K562 (cell line): ENCODE results near the gene FTSJ1. TPM values are rescaled to one million over a fixed set of nuclear protein-coding genes. Genes with fewer than 3 reads are reported as not detected.

ENCODE experiments used
- AFF4 ChIP-seq: sonication (generic); formaldehyde crosslinking; IDR thresholded peaks from 2 replicates; pipeline ENCODE4 v1.8.0; 2023; ENCODE audit warnings: mild to moderate bottlenecking, missing genetic modification reagents
- ATF3 ChIP-seq, 2 experiments: fragments of 450-650 bp in 1 of 2; sonication (generic) in 1 of 2; formaldehyde crosslinking in 1 of 2; IDR thresholded peaks in 1 of 2; conservative IDR thresholded peaks in 1 of 2; 2 replicates each; pipeline versions ENCODE4 v1.6.1 to v1.8.1; 2016 to 2023; ENCODE audit warnings: mild to moderate bottlenecking in 2 of 2, moderate library complexity in 2 of 2, inconsistent platforms in 1 of 2, missing genetic modification reagents in 1 of 2
- E2F6 ChIP-seq, 2 experiments: IDR thresholded peaks; 2 replicates each; pipeline ENCODE4 v1.6.1; 2011; ENCODE audit warnings: borderline replicate concordance in 1 of 2, control low read depth in 1 of 2, low read depth in 1 of 2, low read length in 1 of 2, mild to moderate bottlenecking in 1 of 2, mixed read lengths in 1 of 2, moderate library complexity in 1 of 2; ENCODE audit not compliant: insufficient read depth in 1 of 2, insufficient read length in 1 of 2, poor library complexity in 1 of 2, severe bottlenecking in 1 of 2; ENCODE audit errors: extremely low read depth in 1 of 2
- EZH2 ChIP-seq: IDR thresholded peaks from 2 replicates; pipeline ENCODE4 v1.6.1; 2012; ENCODE audit warnings: low read depth, mild to moderate bottlenecking, inconsistent platforms, low read length, borderline replicate concordance
- GABPB2 ChIP-seq: fragments of 250-450 bp; sonication (Bioruptor Pico); conservative IDR thresholded peaks from 2 replicates; pipeline ENCODE4 v1.5.1; 2021; ENCODE audit warnings: mild to moderate bottlenecking
- HCFC1 ChIP-seq: IDR thresholded peaks from 2 replicates; pipeline ENCODE4 v1.6.1; 2012; ENCODE audit warnings: low read depth, low read length, improper control_type of control experiment
- HDAC1 ChIP-seq, 2 experiments: fragments of 450-650 bp; IDR thresholded peaks; 2 replicates each; pipeline ENCODE4 v1.6.1; 2016 to 2017; ENCODE audit warnings: inconsistent platforms in 1 of 2, mild to moderate bottlenecking in 1 of 2, moderate library complexity in 1 of 2
- ILK ChIP-seq: fragments of 450-650 bp; IDR thresholded peaks from 2 replicates; pipeline ENCODE4 v1.6.1; 2016; ENCODE audit warnings: missing genetic modification characterization, low read depth, mild to moderate bottlenecking, missing compliant biosample characterization, moderate library complexity, borderline replicate concordance
- MBD2 ChIP-seq: sonication (generic); IDR thresholded peaks from 2 replicates; pipeline ENCODE4 v1.6.1; 2016; ENCODE audit warnings: low read depth, borderline replicate concordance
- NONO ChIP-seq, 2 experiments: fragments of 200-400 bp in 1 of 2; fragments of 450-650 bp in 1 of 2; formaldehyde crosslinking in 1 of 2; IDR thresholded peaks; 2 replicates each; pipeline ENCODE4 v1.6.1; 2017; ENCODE audit warnings: low read depth in 2 of 2, mild to moderate bottlenecking in 2 of 2, moderate library complexity in 2 of 2, low read length in 1 of 2
- NR1H2 ChIP-seq: sonication (generic); formaldehyde crosslinking; IDR thresholded peaks from 2 replicates; pipeline ENCODE4 v1.4.0; 2020; ENCODE audit warnings: mild to moderate bottlenecking, missing genetic modification reagents
- SAFB2 ChIP-seq: fragments of 200-400 bp; formaldehyde crosslinking; IDR thresholded peaks from 2 replicates; pipeline ENCODE4 v1.6.1; 2018; ENCODE audit warnings: borderline replicate concordance, low read length, low read depth, moderate library complexity; ENCODE audit not compliant: severe bottlenecking
- TAF9B ChIP-seq: fragments of 450-650 bp; IDR thresholded peaks from 2 replicates; pipeline ENCODE4 v1.6.1; 2018; ENCODE audit warnings: mild to moderate bottlenecking; ENCODE audit not compliant: partially characterized antibody
- TCF3 ChIP-seq: sonication (generic); formaldehyde crosslinking; IDR thresholded peaks from 2 replicates; pipeline ENCODE4 v1.4.0; 2020; ENCODE audit warnings: mild to moderate bottlenecking, missing genetic modification reagents
- ZNF140 ChIP-seq: fragments of 250-450 bp; sonication (Bioruptor Pico); IDR thresholded peaks from 2 replicates; pipeline ENCODE4 v1.8.0; 2021; ENCODE audit warnings: moderate library complexity, mild to moderate bottlenecking, inconsistent platforms
- ZNF280B ChIP-seq: fragments of 250-450 bp; sonication (Bioruptor Pico); IDR thresholded peaks from 2 replicates; pipeline ENCODE4 v1.5.1; 2021; ENCODE audit warnings: mild to moderate bottlenecking
- ZNF324 ChIP-seq: fragments of 250-450 bp; sonication (Bioruptor Pico); IDR thresholded peaks from 2 replicates; pipeline ENCODE4 v1.4.0; 2020; ENCODE audit warnings: mild to moderate bottlenecking
- polyA plus RNA-seq, 8 experiments: library from polyadenylated mRNA; depleted of rRNA in 4 of 8; stranded (reverse) in 5 of 8; unstranded in 3 of 8; fragments of >200 nt; fragmentation: Nextera tagmentation in 2 of 8; fragmentation: Illumina TruSeq in 1 of 8; extraction: Ambion mirVana in 2 of 8; extraction: Trizol in 1 of 8; gene quantifications; 2 replicates each; pipeline versions ENCODE4 v1.2.1 to v1.2.3, GENCODE V29; 2011 to 2014; ENCODE audit warnings: inconsistent platforms in 1 of 8, missing spikeins in 1 of 8
- total RNA-seq, 7 experiments: library from RNA; depleted of rRNA in 6 of 7; stranded (reverse); fragments of >200 nt in 6 of 7; fragmentation: Illumina TruSeq in 2 of 7; extraction: Trizol in 2 of 7; gene quantifications; 2 replicates each; pipeline versions ENCODE4 v1.2.1 to v1.2.3, GENCODE V29; 2011 to 2021; ENCODE audit warnings: low replicate concordance in 1 of 7
- TF ChIP-seq, protein P1 (sequence below): IDR thresholded peaks from 2 replicates; pipeline ENCODE4 v1.6.1; 2016; ENCODE audit warnings: missing genetic modification characterization, missing compliant biosample characterization

Gene FTSJ1
- total and polyA plus RNA-seq, 9 of the 15 experiments (the other 6 are each of a cell fraction or from before 2014, with no cell fraction given), result 12.2 to 95.6 (median 71.6) TPM

- TF ChIP-seq ZNF280B, result no peak
- TF ChIP-seq HDAC1 (IDR thresholded peaks at IDR 0.05), result 0 out of 4 replicates have a peak, but pooled peaks of 1 of the 2 experiments have one; percentile 30
- TF ChIP-seq ILK (tag), result no peak
- no peak for TF ChIP-seq MBD2
- TF ChIP-seq ZNF324 (CRISPR knock-in tag), result no peak
- no peak for TF ChIP-seq ZNF140
- TF ChIP-seq, protein P1, sequence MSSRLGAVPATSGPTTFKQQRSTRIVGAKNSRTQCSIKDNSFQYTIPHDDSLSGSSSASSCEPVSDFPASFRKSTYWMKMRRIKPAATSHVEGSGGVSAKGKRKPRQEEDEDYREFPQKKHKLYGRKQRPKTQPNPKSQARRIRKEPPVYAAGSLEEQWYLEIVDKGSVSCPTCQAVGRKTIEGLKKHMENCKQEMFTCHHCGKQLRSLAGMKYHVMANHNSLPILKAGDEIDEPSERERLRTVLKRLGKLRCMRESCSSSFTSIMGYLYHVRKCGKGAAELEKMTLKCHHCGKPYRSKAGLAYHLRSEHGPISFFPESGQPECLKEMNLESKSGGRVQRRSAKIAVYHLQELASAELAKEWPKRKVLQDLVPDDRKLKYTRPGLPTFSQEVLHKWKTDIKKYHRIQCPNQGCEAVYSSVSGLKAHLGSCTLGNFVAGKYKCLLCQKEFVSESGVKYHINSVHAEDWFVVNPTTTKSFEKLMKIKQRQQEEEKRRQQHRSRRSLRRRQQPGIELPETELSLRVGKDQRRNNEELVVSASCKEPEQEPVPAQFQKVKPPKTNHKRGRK (tag), result no peak
- no peak for TF ChIP-seq EZH2
- TF ChIP-seq HCFC1, result no peak
- TF ChIP-seq TAF9B, result no peak
- peak; percentile 31; the same call in 1 of the 2 replicates for TF ChIP-seq ATF3 (IDR thresholded peaks at IDR 0.05)
- no peak for TF ChIP-seq ATF3 (CRISPR knock-in tag; conservative IDR thresholded peaks at IDR 0.05)
- no peak for TF ChIP-seq AFF4
- peak; percentile 44 for TF ChIP-seq TCF3 (CRISPR knock-in tag)
- no peak for TF ChIP-seq GABPB2 (CRISPR knock-in tag)
- TF ChIP-seq NR1H2 (CRISPR knock-in tag), result no peak
- no peak for TF ChIP-seq SAFB2
- peak in 1 of 2 experiments; percentile 17 for TF ChIP-seq E2F6 (IDR thresholded peaks at IDR 0.05; ENCODE audit: borderline replicate concordance in 1 of 2, extremely low read depth in 1 of 2, insufficient read depth in 1 of 2, insufficient read length in 1 of 2, low read depth in 1 of 2, low read length in 1 of 2, poor library complexity in 1 of 2, severe bottlenecking in 1 of 2)
- TF ChIP-seq NONO (IDR thresholded peaks at IDR 0.05; ENCODE audit: low read depth in 2 of 2, low read length in 1 of 2), result no peak
These were observed 11.4 kb downstream of the FTSJ1 start (continued) for GRCh38 chrX:48487362-48487798.
